AG20443 (cell line): Measurements from ENCODE around the gene SPAG4.

ENCODE experiments used
- DNase-seq: peaks from one replicate; pipeline ENCODE4 v3.0.0; 2012; ENCODE audit warnings: low spot score, mixed read lengths

SPAG4 gene, protein sequence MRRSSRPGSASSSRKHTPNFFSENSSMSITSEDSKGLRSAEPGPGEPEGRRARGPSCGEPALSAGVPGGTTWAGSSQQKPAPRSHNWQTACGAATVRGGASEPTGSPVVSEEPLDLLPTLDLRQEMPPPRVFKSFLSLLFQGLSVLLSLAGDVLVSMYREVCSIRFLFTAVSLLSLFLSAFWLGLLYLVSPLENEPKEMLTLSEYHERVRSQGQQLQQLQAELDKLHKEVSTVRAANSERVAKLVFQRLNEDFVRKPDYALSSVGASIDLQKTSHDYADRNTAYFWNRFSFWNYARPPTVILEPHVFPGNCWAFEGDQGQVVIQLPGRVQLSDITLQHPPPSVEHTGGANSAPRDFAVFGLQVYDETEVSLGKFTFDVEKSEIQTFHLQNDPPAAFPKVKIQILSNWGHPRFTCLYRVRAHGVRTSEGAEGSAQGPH

DNA sequence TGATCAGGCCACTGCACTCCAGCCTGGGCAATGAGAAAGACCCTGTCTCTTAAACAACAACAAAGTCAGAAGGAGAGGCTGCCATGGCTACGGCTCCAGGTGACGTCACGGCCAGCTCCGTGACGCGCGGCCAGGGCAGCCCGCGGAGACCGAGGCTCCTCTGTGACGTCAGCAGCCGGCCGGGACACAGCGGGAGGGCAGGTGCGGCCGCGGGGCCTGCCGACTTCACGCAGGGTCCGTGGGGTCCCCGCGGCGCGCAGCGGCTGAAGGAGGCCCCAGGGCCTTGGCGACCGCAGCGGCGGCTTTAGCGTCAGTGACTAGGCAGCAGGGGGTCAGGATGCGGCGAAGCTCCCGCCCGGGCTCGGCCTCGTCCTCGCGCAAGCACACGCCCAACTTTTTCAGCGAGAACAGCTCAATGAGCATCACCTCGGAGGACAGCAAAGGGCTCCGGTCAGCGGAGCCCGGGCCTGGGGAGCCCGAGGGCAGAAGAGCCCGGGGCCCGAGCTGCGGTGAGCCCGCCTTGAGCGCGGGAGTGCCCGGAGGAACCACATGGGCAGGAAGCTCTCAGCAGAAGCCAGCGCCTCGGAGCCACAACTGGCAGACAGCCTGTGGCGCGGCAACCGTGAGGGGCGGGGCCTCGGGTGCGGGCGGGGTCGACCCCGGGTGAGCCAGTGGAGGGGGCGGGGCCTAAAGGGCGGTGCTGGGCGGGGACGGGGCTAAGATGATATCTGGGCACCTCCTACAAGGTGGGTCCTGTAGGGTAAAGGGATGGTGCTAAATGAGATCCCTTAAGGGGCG lies at the start of gene SPAG4:
Gene SPAG4, plus strand, starts transcription at position 163 of the 798 bp plus-strand sequence. Its CDS starts 175 bp downstream, at position 338.
- DNase-seq: peak; percentile 100

GRCh38 chr20:35568645-35569044 lies 47.0 kb upstream of the SPAG4 start:
- peak; percentile 22 for DNase-seq

GRCh38 chr20:35571555-35571954 lies 44.1 kb upstream of the SPAG4 start:
- DNase-seq: peak; percentile 8

GRCh38 chr20:35572838-35573237 lies 42.8 kb upstream of the SPAG4 start:
- no peak for DNase-seq

- DNase-seq: no peak
Observed at GRCh38 chr20:35575958-35576357, 39.7 kb upstream of the SPAG4 start.

DNA sequence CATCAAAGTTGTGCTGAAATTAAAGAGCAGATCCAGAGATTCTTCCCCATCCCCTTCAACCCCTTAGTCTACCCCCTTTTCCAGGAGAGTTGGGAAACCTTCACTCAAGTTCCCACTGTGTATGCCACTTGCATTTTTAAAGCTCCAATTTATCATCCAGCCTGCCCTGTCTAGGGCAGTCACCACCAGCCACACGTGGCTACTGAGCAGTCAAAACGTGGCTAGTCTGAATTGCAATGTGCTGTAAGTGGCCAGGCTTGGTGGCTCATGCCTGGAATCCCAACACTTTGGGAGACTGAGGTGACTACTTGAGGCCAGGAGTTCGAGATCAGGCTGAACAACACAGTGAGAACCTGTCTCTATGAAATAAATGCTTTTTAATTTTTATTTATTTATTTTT lies 38.8 kb upstream of the SPAG4 start:
- DNase-seq: peak; percentile 8

GRCh38 chr20:35578469-35578868 lies 37.2 kb upstream of the SPAG4 start:
- no peak for DNase-seq

DNA sequence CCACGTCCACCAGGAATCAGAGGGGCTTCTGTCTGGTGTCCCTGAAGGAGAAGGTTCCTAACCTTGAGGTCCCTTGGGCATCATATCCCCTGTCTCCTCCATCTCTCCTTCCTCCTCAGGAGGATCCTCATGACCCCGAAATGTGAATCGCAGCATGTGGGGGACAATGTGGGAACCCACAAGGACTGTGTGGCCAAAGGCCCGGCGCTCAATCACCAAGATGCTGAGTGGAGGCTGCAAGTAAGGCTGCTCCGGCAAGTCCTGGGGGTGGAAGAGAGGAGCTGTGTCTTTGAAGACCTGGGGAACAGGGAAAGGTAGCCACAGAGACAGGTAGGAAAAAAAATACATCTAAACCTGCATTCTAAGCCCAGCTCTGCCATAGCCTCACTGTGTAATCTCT lies 36.4 kb upstream of the SPAG4 start:
- DNase-seq: no peak

DNA sequence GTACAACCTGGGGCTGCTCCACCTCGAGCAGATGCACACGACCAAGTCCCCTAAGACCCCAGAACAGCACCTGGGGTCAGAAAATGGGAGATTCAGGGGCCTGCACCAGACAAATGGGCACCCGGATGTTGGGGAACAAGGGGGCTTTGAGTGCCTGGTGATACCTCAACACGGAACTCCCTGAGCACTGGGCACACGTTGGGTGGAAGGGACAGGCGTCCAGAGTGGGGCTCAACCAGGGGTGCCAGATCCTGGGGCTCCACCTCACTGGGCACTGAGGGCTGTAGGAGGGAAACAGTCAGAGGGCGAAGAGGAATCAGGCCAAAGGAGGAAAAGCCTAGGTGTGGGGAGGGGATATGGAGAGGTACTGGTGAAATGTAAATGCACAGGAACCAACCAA lies 33.5 kb upstream of the SPAG4 start:
- DNase-seq: no peak

DNA sequence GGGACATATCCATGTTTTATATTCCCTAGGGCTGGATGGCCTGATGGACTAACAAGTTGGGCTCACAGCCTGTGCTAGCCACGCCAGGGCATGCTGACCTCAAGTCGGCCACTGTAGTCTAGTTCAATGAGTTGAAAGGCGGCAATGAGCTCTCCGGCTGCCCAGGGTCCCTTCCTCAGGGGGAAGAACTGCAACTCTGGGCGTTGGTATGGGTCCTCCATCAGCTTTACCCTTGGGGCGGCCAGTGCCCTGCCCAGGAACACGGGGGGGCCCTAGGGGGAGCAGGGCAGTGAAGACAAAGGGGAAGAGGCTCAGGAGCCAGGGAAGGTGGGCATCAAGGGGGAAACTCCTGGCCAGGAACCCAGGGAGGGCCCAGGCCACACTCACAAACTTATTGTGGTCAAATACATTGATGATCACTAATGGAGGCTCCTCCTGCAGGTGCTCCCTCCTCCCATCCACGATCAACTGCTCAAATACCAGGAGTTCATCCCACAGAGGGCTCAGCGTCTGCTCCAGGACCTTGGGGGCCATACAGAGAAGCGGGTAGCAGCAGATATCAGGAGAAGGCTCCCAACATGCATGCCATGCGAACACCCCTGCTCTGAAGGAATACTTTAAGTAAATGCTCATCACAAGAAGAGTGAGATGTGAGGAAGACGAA lies 32.8 kb upstream of the SPAG4 start:
- no peak for DNase-seq

DNA sequence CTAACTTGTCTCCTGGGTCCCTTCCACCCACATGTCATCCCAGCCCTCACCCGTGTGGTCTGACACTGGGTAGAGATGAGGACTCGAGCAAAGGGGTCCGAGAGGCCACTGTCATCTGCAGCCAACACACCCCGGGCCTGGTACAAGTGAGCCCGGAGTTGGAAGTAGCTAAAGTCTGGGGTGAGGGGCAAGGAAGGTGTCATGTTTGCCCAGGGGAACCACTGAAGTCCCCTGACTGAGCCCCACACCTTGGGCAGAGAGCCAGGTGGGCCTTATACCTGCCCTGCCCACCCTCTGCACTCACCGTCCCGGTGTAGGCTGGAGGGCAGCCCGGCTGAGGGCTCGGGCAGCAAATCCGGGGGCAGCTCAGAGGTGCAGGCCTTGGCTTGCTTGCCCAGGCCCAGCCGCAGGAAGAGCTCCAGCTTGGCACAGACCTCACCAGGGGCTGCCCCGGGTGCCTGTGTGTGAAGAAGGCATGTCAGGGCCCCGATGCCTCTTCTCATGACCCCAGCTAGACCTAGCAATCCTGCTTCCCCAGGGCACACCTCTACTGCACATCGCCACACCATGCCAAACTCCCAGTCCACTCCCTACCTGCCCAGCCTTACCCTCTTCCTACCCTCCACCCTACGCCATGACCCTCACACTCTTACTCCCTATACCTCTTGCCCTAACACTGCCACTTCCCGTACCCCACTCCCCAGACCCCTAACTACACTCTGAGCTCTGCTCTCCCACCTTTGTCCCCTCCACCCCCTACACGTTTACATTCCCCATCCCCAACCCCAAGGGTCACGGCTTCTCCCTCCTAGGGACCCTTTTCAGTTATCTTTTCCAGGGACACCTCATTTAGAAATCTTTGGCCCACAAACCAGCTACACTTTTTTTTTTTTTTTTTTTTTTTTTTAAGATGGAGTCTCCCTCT lies 31.7 kb upstream of the SPAG4 start:
- DNase-seq: peak; percentile 14

GRCh38 chr20:35586751-35587425 lies 28.7 kb upstream of the SPAG4 start:
- DNase-seq: no peak

DNA sequence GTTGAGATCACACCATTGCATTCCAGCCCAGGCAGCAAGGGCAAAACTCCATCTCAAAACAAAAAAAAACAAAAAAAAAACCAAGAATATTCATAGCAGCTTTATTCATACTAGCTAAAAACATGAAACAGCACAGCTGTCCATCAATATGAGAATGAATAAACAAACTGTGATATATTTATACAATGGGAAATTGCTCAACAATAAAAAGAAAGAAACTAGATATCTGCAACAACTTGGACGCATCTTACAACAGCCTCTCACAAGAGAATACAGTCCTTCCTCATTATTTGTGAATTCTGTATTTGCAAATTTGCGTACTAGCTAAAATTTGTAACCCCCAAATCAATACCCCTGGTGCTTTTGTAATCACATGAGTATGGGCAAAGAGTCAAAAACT lies 28.2 kb upstream of the SPAG4 start:
- no peak for DNase-seq

- no peak for DNase-seq
Observed at GRCh38 chr20:35588397-35588796, 27.2 kb upstream of the SPAG4 start.

- DNase-seq: no peak
Observed at GRCh38 chr20:35592339-35592974, 23.2 kb upstream of the SPAG4 start.

- no peak for DNase-seq
Observed at GRCh38 chr20:35595456-35595855, 20.2 kb upstream of the SPAG4 start.

- DNase-seq: no peak
Observed at GRCh38 chr20:35595901-35596300, 19.7 kb upstream of the SPAG4 start.

GRCh38 chr20:35597186-35597585 lies 18.4 kb upstream of the SPAG4 start:
- DNase-seq: no peak

DNA sequence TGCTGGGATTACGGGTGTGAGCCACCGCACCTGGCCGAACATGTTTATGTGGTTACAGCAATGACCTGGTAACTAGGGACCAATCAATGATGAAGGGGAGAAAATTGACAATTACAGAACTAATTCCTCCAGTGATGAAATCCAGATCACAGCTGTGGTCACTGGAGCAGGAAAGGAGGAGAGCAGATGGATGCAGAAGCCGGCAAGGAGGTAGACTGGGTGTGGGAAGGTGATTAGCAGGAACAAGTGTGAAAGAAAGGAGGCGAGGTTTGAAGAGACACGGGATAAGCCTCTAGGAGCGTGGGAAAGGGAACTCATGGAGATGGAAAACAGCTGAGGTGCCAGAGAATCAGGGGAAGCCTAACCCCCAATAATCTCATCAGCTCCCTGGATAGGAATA lies 17.2 kb upstream of the SPAG4 start:
- DNase-seq: no peak
